MM.1S (cell line): ENCODE measurements around the gene ADAMTS3.

Source experiments
- DNase-seq: peaks from one replicate; pipeline ENCODE4 v3.0.0-alpha.2; 2015
- H2AFZ ChIP-seq: fragments of 300-600 bp; sonication (generic); 2 replicates; pipeline ENCODE4 v1.6.0; 2016; ENCODE audit warnings: antibody characterized with exemption, low read length
- H3F3A ChIP-seq: fragments of 300-600 bp; sonication (generic); 2 replicates; pipeline ENCODE4 v1.6.1; 2016; ENCODE audit warnings: mild to moderate bottlenecking, antibody characterized with exemption, low read length, moderate library complexity, mixed read lengths; ENCODE audit not compliant: insufficient read depth
- H3K27ac ChIP-seq: fragments of 300-600 bp; sonication (generic); 2 replicates; pipeline ENCODE4 v1.5.1; 2016; ENCODE audit warnings: mild to moderate bottlenecking, low read length
- H3K27me3 ChIP-seq: fragments of 300-600 bp; sonication (generic); replicated peaks from 2 replicates; pipeline ENCODE4 v1.6.0; 2016; ENCODE audit warnings: low read length; ENCODE audit not compliant: insufficient read depth
- H3K36me3 ChIP-seq: fragments of 300-600 bp; sonication (generic); replicated peaks from 2 replicates; pipeline ENCODE4 v1.6.1; 2016; ENCODE audit warnings: mild to moderate bottlenecking, low read length, mixed read lengths; ENCODE audit not compliant: insufficient read depth
- H3K4me1 ChIP-seq: fragments of 300-600 bp; sonication (generic); 2 replicates; pipeline ENCODE4 v1.6.1; 2016; ENCODE audit warnings: low read length, mixed read lengths
- H3K4me2 ChIP-seq: fragments of 300-600 bp; sonication (generic); 2 replicates; pipeline ENCODE4 v1.6.0; 2016; ENCODE audit warnings: low read depth, low read length
- H3K4me3 ChIP-seq: fragments of 300-600 bp; sonication (generic); 2 replicates; pipeline ENCODE4 v1.5.1; 2016; ENCODE audit warnings: low read length, mixed read lengths
- H3K79me2 ChIP-seq: fragments of 300-600 bp; sonication (generic); 2 replicates; pipeline ENCODE4 v1.6.1; 2016; ENCODE audit warnings: mixed run types, low read length, mixed read lengths
- H3K9ac ChIP-seq: fragments of 300-600 bp; sonication (generic); 2 replicates; pipeline ENCODE4 v1.6.1; 2016; ENCODE audit warnings: low read length, mixed read lengths
- H3K9me2 ChIP-seq: fragments of 300-600 bp; sonication (generic); replicated peaks from 2 replicates; pipeline ENCODE4 v1.6.1; 2016; ENCODE audit warnings: mild to moderate bottlenecking, low read length, mixed read lengths; ENCODE audit not compliant: insufficient read depth
- H3K9me3 ChIP-seq: fragments of 300-600 bp; sonication (generic); replicated peaks from 2 replicates; pipeline ENCODE4 v1.6.1; 2016; ENCODE audit warnings: mild to moderate bottlenecking, low read length, mixed read lengths; ENCODE audit not compliant: insufficient read depth
- H4K20me1 ChIP-seq: fragments of 300-600 bp; sonication (generic); 2 replicates; pipeline ENCODE4 v1.6.1; 2016; ENCODE audit warnings: mild to moderate bottlenecking, low read length, moderate library complexity, mixed read lengths; ENCODE audit not compliant: insufficient read depth
- CTCF ChIP-seq: fragments of 300-600 bp; sonication (generic); IDR thresholded peaks from 2 replicates; pipeline ENCODE4 v1.5.1; 2016; ENCODE audit warnings: antibody characterized with exemption, low read length, mixed read lengths
- EZH2 ChIP-seq: fragments of 300-600 bp; sonication (generic); optimal IDR thresholded peaks from 2 replicates; pipeline ENCODE3; 2017; ENCODE audit warnings: low read depth, mild to moderate bottlenecking, antibody characterized with exemption, low read length, mixed read lengths
- EZH2phosphoT487 ChIP-seq: fragments of 300-600 bp; sonication (generic); IDR thresholded peaks from 2 replicates; pipeline ENCODE4 v1.6.1; 2018; ENCODE audit warnings: antibody characterized with exemption, low read length

ADAMTS3 gene

GRCh38 chr4:72383439-72383838 is 185.6 kb downstream of the ADAMTS3 start:
- no peaks in the 10 kb centered on the region for H3K27me3 ChIP-seq
- H2AFZ ChIP-seq = no peak overlapping the region
- TF ChIP-seq CTCF (no peak), EZH2 (no peak), EZH2phosphoT487 (no peak)
- no peaks in the 10 kb centered on the region for H3F3A ChIP-seq
- no peaks in the 10 kb centered on the region for H4K20me1 ChIP-seq
- H3K4me3 ChIP-seq = no peak overlapping the region
- no peak overlapping the region for H3K9ac ChIP-seq
- H3K4me2 ChIP-seq = no peak overlapping the region
- no peaks in the 10 kb centered on the region for H3K79me2 ChIP-seq
- H3K9me3 ChIP-seq = no peaks in the 10 kb centered on the region
- no peaks in the 10 kb centered on the region for H3K36me3 ChIP-seq
- H3K4me1 ChIP-seq = no peaks in the 10 kb centered on the region
- DNase-seq = no peak
- no peaks in the 10 kb centered on the region for H3K9me2 ChIP-seq
- no peak overlapping the region for H3K27ac ChIP-seq

GRCh38 chr4:72378901-72379300 is 190.1 kb downstream of the ADAMTS3 start:
- Histone ChIP-seq H3F3A (no peaks in the 10 kb centered on the region), H3K4me3 (no peak overlapping the region), H3K27me3 (no peaks in the 10 kb centered on the region), H3K9ac (no peak overlapping the region), H2AFZ (no peak overlapping the region), H3K9me2 (no peaks in the 10 kb centered on the region), H3K36me3 (no peaks in the 10 kb centered on the region), H4K20me1 (no peaks in the 10 kb centered on the region), H3K4me2 (no peak overlapping the region), H3K4me1 (no peaks in the 10 kb centered on the region), H3K9me3 (no peaks in the 10 kb centered on the region), H3K79me2 (no peaks in the 10 kb centered on the region), H3K27ac (no peak overlapping the region)
- no peak for DNase-seq
- TF ChIP-seq EZH2 (no peak), CTCF (no peak), EZH2phosphoT487 (no peak)

- Histone ChIP-seq H3K27ac (no peak overlapping the region), H3K4me3 (no peak overlapping the region), H3K9me2 (no peaks in the 10 kb centered on the region), H3K4me2 (no peak overlapping the region), H3K4me1 (no peaks in the 10 kb centered on the region), H2AFZ (no peak overlapping the region), H3F3A (no peaks in the 10 kb centered on the region), H3K79me2 (no peaks in the 10 kb centered on the region), H3K36me3 (no peaks in the 10 kb centered on the region), H3K27me3 (no peaks in the 10 kb centered on the region), H4K20me1 (no peaks in the 10 kb centered on the region), H3K9ac (no peak overlapping the region), H3K9me3 (no peaks in the 10 kb centered on the region)
- TF ChIP-seq EZH2 = no peak
- no peak for TF ChIP-seq EZH2phosphoT487
- TF ChIP-seq CTCF = no peak
- no peak for DNase-seq
Measured at GRCh38 chr4:72377491-72378194, 191.4 kb downstream of the ADAMTS3 start.
